ENCODE data around the gene GULP1.

- TF ChIP-seq CTCF (IDR thresholded peaks at IDR 0.05 in 2 of 3, conservative IDR thresholded peaks at IDR 0.05 in 1 of 3; ENCODE audit: borderline replicate concordance in 1 of 3, insufficient read depth in 1 of 3, low read depth in 2 of 3, low read length in 2 of 3) (no peak), YY1 (IDR thresholded peaks at IDR 0.05; ENCODE audit: extremely low read depth, insufficient replicate concordance, low read depth, low read length) (no peak), CEBPB (IDR thresholded peaks at IDR 0.05; ENCODE audit: low read depth) (no peak), REST (IDR thresholded peaks at IDR 0.05; ENCODE audit: low read depth) (no peak), ATF3 (IDR thresholded peaks at IDR 0.05) (no peak), MAX (IDR thresholded peaks at IDR 0.05) (no peak), TCF7L2 (IDR thresholded peaks at IDR 0.05; ENCODE audit: borderline replicate concordance, extremely low read depth, insufficient read depth, insufficient read length) (no peak), POLR2A (IDR thresholded peaks at IDR 0.05; ENCODE audit: borderline replicate concordance, extremely low read depth, insufficient read depth, insufficient read length) (no peak), RAD21 (IDR thresholded peaks at IDR 0.05; ENCODE audit: low read depth) (no peak), POLR2AphosphoS5 (IDR thresholded peaks at IDR 0.05; ENCODE audit: low read depth, low read length) (no peak)
These were observed 280.0 kb downstream of the GULP1 start for GRCh38 chr2:188571543-188572303.
